ENCODE results near the gene TMEM87B. TPM values are rescaled to one million over a fixed set of nuclear protein-coding genes. Genes with fewer than 3 reads are reported as not detected.
A peak's percentile ranks its signal among the peaks of the same experiment; 100 is the strongest.

TMEM87B gene
- total and polyA plus RNA-seq, 2 donors (not counting 1 experiment from before 2014, with no cell fraction given): 30.5 to 31.5 TPM

DNA sequence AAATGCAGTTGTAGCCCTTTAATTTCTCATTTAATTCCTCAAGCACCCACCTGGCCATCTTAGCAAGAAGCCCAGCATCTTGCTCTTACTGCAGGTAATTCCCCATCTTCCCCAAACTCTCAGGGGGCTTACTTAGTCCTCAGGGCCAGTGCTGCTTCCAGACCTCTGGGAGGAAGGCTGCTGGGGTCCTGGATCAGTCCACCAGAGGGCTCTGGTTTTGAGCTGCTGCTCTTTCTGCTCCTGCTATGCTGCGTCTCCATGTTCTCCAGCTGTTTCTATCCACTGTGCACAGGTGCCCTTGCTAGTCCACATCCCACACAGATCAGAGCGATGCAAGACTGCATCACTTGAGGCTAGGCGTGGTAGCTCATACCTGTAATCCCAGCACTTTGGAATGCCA is 34.5 kb upstream of the TMEM87B start:
- Histone ChIP-seq H3K27ac (ENCODE audit: insufficient read depth, low read length) (no peak overlapping the region), H3K36me3 (ENCODE audit: control insufficient read depth, insufficient read depth, low read length) (no peaks in the 10 kb centered on the region), H4K20me1 (ENCODE audit: control insufficient read depth, extremely low read depth, insufficient read depth, low read length) (no peaks in the 10 kb centered on the region), H3K4me2 (ENCODE audit: extremely low read depth, insufficient read depth, low read length) (no peak overlapping the region), H3K9me3 (ENCODE audit: control insufficient read depth, insufficient read depth, low read depth, low read length) (no peaks in the 10 kb centered on the region), H3K9ac (ENCODE audit: insufficient read depth, low read length) (no peak overlapping the region), H3K27me3 (ENCODE audit: control insufficient read depth, insufficient read depth, low read length) (peaks cover 6% of the 10 kb centered on the region), H3K79me2 (ENCODE audit: control insufficient read depth, insufficient read depth, low read length) (no peaks in the 10 kb centered on the region), H3K4me1 (ENCODE audit: control insufficient read depth, extremely low read depth, insufficient read depth, low read length) (no peaks in the 10 kb centered on the region), H2AFZ (ENCODE audit: low read length) (no peak overlapping the region), H3K4me3 (replicated peaks in 1 of 4; ENCODE audit: control extremely low read depth in 1 of 4, insufficient read depth in 1 of 4, low read depth in 3 of 4, low read length in 4 of 4) (no peak overlapping the region)
- no peak for DNase-seq (ENCODE audit: low read depth in 2 of 2)
- TF ChIP-seq, protein P1, sequence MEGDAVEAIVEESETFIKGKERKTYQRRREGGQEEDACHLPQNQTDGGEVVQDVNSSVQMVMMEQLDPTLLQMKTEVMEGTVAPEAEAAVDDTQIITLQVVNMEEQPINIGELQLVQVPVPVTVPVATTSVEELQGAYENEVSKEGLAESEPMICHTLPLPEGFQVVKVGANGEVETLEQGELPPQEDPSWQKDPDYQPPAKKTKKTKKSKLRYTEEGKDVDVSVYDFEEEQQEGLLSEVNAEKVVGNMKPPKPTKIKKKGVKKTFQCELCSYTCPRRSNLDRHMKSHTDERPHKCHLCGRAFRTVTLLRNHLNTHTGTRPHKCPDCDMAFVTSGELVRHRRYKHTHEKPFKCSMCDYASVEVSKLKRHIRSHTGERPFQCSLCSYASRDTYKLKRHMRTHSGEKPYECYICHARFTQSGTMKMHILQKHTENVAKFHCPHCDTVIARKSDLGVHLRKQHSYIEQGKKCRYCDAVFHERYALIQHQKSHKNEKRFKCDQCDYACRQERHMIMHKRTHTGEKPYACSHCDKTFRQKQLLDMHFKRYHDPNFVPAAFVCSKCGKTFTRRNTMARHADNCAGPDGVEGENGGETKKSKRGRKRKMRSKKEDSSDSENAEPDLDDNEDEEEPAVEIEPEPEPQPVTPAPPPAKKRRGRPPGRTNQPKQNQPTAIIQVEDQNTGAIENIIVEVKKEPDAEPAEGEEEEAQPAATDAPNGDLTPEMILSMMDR (conservative IDR thresholded peaks at IDR 0.05 in 1 of 2, IDR thresholded peaks at IDR 0.05 in 1 of 2; ENCODE audit: low read depth in 1 of 2, low read length in 2 of 2): peak in 1 of 2 donors; percentile 17
- no peak for TF ChIP-seq EZH2 (IDR thresholded peaks at IDR 0.05; ENCODE audit: low read length, missing control alignments)

DNA sequence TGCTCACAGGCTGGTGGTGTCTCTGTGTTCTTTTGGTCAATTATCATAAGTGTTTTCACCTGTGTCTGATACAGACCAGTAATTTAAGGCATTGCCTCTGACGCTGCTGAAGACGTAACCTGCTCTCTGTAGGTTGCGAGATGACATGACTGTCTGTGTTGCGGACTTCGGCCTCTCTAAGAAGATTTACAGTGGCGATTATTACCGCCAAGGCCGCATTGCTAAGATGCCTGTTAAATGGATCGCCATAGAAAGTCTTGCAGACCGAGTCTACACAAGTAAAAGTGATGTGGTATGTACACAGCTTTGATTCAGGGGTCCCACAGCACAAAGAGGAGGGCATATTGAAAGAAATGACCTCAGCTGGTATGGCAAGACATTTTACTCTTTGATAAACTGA is 33.8 kb upstream of the TMEM87B start:
- no peaks in the 10 kb centered on the region for H4K20me1 ChIP-seq (ENCODE audit: control insufficient read depth, extremely low read depth, insufficient read depth, low read length)
- no peak for DNase-seq (ENCODE audit: low read depth in 2 of 2)
- H3K9me3 ChIP-seq (ENCODE audit: control insufficient read depth, insufficient read depth, low read depth, low read length): no peaks in the 10 kb centered on the region

DNA sequence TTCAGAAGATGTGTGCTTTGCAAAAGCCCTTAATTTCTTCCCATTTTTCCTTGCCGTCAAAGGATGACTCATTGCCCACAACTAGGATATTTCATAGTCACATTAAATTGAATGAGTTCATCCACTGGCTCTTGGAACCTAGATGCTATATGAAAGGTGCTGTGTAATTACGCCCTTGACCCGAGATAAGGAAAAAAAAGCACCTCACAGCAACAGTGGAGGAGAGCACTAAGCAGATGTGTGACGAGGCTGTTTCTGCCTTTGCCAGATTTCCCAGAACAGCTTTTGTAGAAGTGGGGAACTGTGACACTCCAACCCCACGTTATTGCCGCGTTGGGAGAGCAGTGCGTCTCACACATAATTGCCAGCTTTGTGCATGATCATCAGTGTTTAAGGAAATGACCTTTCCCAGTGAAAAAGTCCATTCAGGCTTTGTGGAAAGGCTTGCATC is 33.3 kb upstream of the TMEM87B start:
- Histone ChIP-seq H3K27ac (ENCODE audit: insufficient read depth, low read length) (no peak overlapping the region), H3K4me1 (ENCODE audit: control insufficient read depth, extremely low read depth, insufficient read depth, low read length) (no peaks in the 10 kb centered on the region), H3K4me2 (ENCODE audit: extremely low read depth, insufficient read depth, low read length) (no peak overlapping the region), H3K79me2 (ENCODE audit: control insufficient read depth, insufficient read depth, low read length) (no peaks in the 10 kb centered on the region), H3K36me3 (ENCODE audit: control insufficient read depth, insufficient read depth, low read length) (no peaks in the 10 kb centered on the region), H3K9ac (ENCODE audit: insufficient read depth, low read length) (no peak overlapping the region), H3K9me3 (ENCODE audit: control insufficient read depth, insufficient read depth, low read depth, low read length) (no peaks in the 10 kb centered on the region), H3K27me3 (ENCODE audit: control insufficient read depth, insufficient read depth, low read length) (peaks cover 6% of the 10 kb centered on the region), H4K20me1 (ENCODE audit: control insufficient read depth, extremely low read depth, insufficient read depth, low read length) (no peaks in the 10 kb centered on the region), H2AFZ (ENCODE audit: low read length) (no peak overlapping the region), H3K4me3 (replicated peaks in 1 of 4; ENCODE audit: control extremely low read depth in 1 of 4, insufficient read depth in 1 of 4, low read depth in 3 of 4, low read length in 4 of 4) (no peak overlapping the region)
- TF ChIP-seq, protein P1 (conservative IDR thresholded peaks at IDR 0.05 in 1 of 2, IDR thresholded peaks at IDR 0.05 in 1 of 2; ENCODE audit: low read depth in 1 of 2, low read length in 2 of 2): no peak
- no peak for TF ChIP-seq EZH2 (IDR thresholded peaks at IDR 0.05; ENCODE audit: low read length, missing control alignments)
- peak; percentile 28 to 76 for DNase-seq (ENCODE audit: low read depth in 2 of 2)

More for the DNA sequence above, 33.8 kb upstream of the TMEM87B start:
- Histone ChIP-seq H3K4me1 (ENCODE audit: control insufficient read depth, extremely low read depth, insufficient read depth, low read length) (no peaks in the 10 kb centered on the region), H3K27ac (ENCODE audit: insufficient read depth, low read length) (no peak overlapping the region), H3K4me2 (ENCODE audit: extremely low read depth, insufficient read depth, low read length) (no peak overlapping the region), H2AFZ (ENCODE audit: low read length) (no peak overlapping the region), H3K27me3 (ENCODE audit: control insufficient read depth, insufficient read depth, low read length) (peaks cover 6% of the 10 kb centered on the region), H3K36me3 (ENCODE audit: control insufficient read depth, insufficient read depth, low read length) (no peaks in the 10 kb centered on the region), H3K4me3 (replicated peaks in 1 of 4; ENCODE audit: control extremely low read depth in 1 of 4, insufficient read depth in 1 of 4, low read depth in 3 of 4, low read length in 4 of 4) (no peak overlapping the region), H3K79me2 (ENCODE audit: control insufficient read depth, insufficient read depth, low read length) (no peaks in the 10 kb centered on the region), H3K9ac (ENCODE audit: insufficient read depth, low read length) (no peak overlapping the region)
- TF ChIP-seq EZH2 (IDR thresholded peaks at IDR 0.05; ENCODE audit: low read length, missing control alignments): no peak
- TF ChIP-seq, protein P1 (conservative IDR thresholded peaks at IDR 0.05 in 1 of 2, IDR thresholded peaks at IDR 0.05 in 1 of 2; ENCODE audit: low read depth in 1 of 2, low read length in 2 of 2): no peak

Measured in fibroblast of lung (primary cell).